ENCODE results near the gene SUPV3L1. TPM values are rescaled to one million over a fixed set of nuclear protein-coding genes. Genes with fewer than 3 reads are reported as not detected.

SUPV3L1 gene
- total RNA-seq, 2 experiments from 2014 or later = 78.1 to 78.7 TPM

- ChIA-PET CTCF (no interaction called here), POLR2A (no interaction called here)
- H3K9me3 ChIP-seq (ENCODE audit: control insufficient read depth in 1 of 2, insufficient read depth in 1 of 2, low read length in 2 of 2) = no peaks in the 10 kb centered on the region
- peaks cover 38% of the 10 kb centered on the region for H3K4me1 Mint-ChIP-seq (ENCODE audit: low read depth)
- no peak overlapping the region for H3K4me3 Mint-ChIP-seq
- no peak overlapping the region for H3K27ac Mint-ChIP-seq
- H3K36me3 Mint-ChIP-seq (ENCODE audit: low read depth) = no peaks in the 10 kb centered on the region
- no peaks in the 10 kb centered on the region for H3K9me3 Mint-ChIP-seq
- H3K27me3 ChIP-seq (ENCODE audit: control insufficient read depth in 1 of 2, insufficient read depth in 2 of 2, low read length in 2 of 2) = no peaks in the 10 kb centered on the region
- no peaks in the 10 kb centered on the region for H3K36me3 ChIP-seq (ENCODE audit: insufficient read depth, low read length)
- no peak overlapping the region for H3K27ac ChIP-seq (ENCODE audit: low read depth in 1 of 2, low read length in 2 of 2)
- DNase-seq = no peak
- no peak for ATAC-seq (ENCODE audit: poor library complexity)
- intact Hi-C loops (cut with DNase I, micrococcal nuclease) = no loop called here
- H3K27me3 Mint-ChIP-seq = no peaks in the 10 kb centered on the region
- TF ChIP-seq CTCF (IDR thresholded peaks at IDR 0.05) = no peak
- H3K4me1 ChIP-seq (ENCODE audit: insufficient read depth, low read length) = peaks cover 25% of the 10 kb centered on the region
- H3K4me3 ChIP-seq (ENCODE audit: low read length) = no peak overlapping the region
Observed at GRCh38 chr10:69217119-69217754, 37.2 kb downstream of the SUPV3L1 start.

- ChIA-PET POLR2A (interaction anchor here (0.6 kb wide), 1 partner anchor 1653 kb away, joined by 3 read pairs; no protein-coding TSS in a partner anchor), CTCF (no interaction called here)
- no peak for DNase-seq
- no peaks in the 10 kb centered on the region for H3K9me3 Mint-ChIP-seq
- intact Hi-C loops (cut with DNase I, micrococcal nuclease) = no loop called here
- no peaks in the 10 kb centered on the region for H3K36me3 ChIP-seq (ENCODE audit: insufficient read depth, low read length)
- H3K4me1 ChIP-seq (ENCODE audit: insufficient read depth, low read length) = peaks cover 34% of the 10 kb centered on the region
- H3K27ac Mint-ChIP-seq = no peak overlapping the region
- TF ChIP-seq CTCF (IDR thresholded peaks at IDR 0.05) = no peak
- no peaks in the 10 kb centered on the region for H3K27me3 ChIP-seq (ENCODE audit: control insufficient read depth in 1 of 2, insufficient read depth in 2 of 2, low read length in 2 of 2)
- no peak overlapping the region for H3K4me3 ChIP-seq (ENCODE audit: low read length)
- ATAC-seq (ENCODE audit: poor library complexity) = no peak
- H3K4me3 Mint-ChIP-seq = no peak overlapping the region
- no peak overlapping the region for H3K27ac ChIP-seq (ENCODE audit: low read depth in 1 of 2, low read length in 2 of 2)
- peaks cover 43% of the 10 kb centered on the region for H3K4me1 Mint-ChIP-seq (ENCODE audit: low read depth)
- no peaks in the 10 kb centered on the region for H3K36me3 Mint-ChIP-seq (ENCODE audit: low read depth)
- no peaks in the 10 kb centered on the region for H3K9me3 ChIP-seq (ENCODE audit: control insufficient read depth in 1 of 2, insufficient read depth in 1 of 2, low read length in 2 of 2)
- no peaks in the 10 kb centered on the region for H3K27me3 Mint-ChIP-seq
Observed at GRCh38 chr10:69218831-69219230, 38.8 kb downstream of the SUPV3L1 start.

GRCh38 chr10:69220041-69220451 is 40.0 kb downstream of the SUPV3L1 start, which contains the start of gene HKDC1:
Gene HKDC1 (plus strand): TSS chr10:69220332. CDS start chr10:69220436, 104 bp downstream.
- peaks cover 37% of the 10 kb centered on the region for H3K4me1 Mint-ChIP-seq (ENCODE audit: low read depth)
- no peaks in the 10 kb centered on the region for H3K36me3 Mint-ChIP-seq (ENCODE audit: low read depth)
- Histone ChIP-seq H3K4me3 (ENCODE audit: low read length) (no peak within 1 kb of the TSS), H3K27me3 (ENCODE audit: control insufficient read depth in 1 of 2, insufficient read depth in 2 of 2, low read length in 2 of 2) (no peaks in the 10 kb centered on the region), H3K9me3 (ENCODE audit: control insufficient read depth in 1 of 2, insufficient read depth in 1 of 2, low read length in 2 of 2) (no peaks in the 10 kb centered on the region), H3K27ac (ENCODE audit: low read depth in 1 of 2, low read length in 2 of 2) (no peak within 1 kb of the TSS), H3K36me3 (ENCODE audit: insufficient read depth, low read length) (no peaks in the 10 kb centered on the region), H3K4me1 (ENCODE audit: insufficient read depth, low read length) (peaks cover 37% of the 10 kb centered on the region)
- intact Hi-C loops (cut with DNase I, micrococcal nuclease) = loop anchor here (5.0 to 10.0 kb wide), 2 partner anchors 38 to 215 kb away; partner anchors contain the start of gene SUPV3L1 (in 1 of the 2)
- ATAC-seq (ENCODE audit: poor library complexity) (no peak), DNase-seq (no peak)
- H3K27ac Mint-ChIP-seq = no peak within 1 kb of the TSS
- H3K27me3 Mint-ChIP-seq = no peaks in the 10 kb centered on the region
- TF ChIP-seq CTCF (IDR thresholded peaks at IDR 0.05) = no peak
- H3K9me3 Mint-ChIP-seq = no peaks in the 10 kb centered on the region
- ChIA-PET CTCF (no interaction called here), POLR2A (no interaction called here)
- H3K4me3 Mint-ChIP-seq = no peak within 1 kb of the TSS

Measured in CD4-positive, alpha-beta T cell (primary cell).